Left lung (tissue), 10 donors: ENCODE results near the gene CHD2. TPM values are rescaled to one million over a fixed set of nuclear protein-coding genes. Genes with fewer than 3 reads are reported as not detected.

Source experiments
- ATAC-seq: fragments of 200-7000 bp; cut with Tn5 transposase; one replicate; pipeline ENCODE4 v1.9.1; 2020; ENCODE audit warnings: moderate library complexity
- DNase-seq, 4 donors: peaks; one replicate each; pipeline ENCODE4 v3.0.0-alpha.2; 2013 to 2020
- H3K27ac ChIP-seq, 2 donors: fragments of 200-600 bp; sonication (generic) in 1 of 2; one replicate each; pipeline versions ENCODE4 v1.5.0 to v1.8.0; 2020 to 2021
- H3K27me3 ChIP-seq, 2 donors: fragments of 200-600 bp; sonication (generic) in 1 of 2; one replicate each; pipeline versions ENCODE4 v1.5.0 to v1.8.0; 2020 to 2021
- H3K36me3 ChIP-seq, 2 donors: fragments of 200-600 bp; sonication (generic) in 1 of 2; one replicate each; pipeline versions ENCODE4 v1.5.0 to v1.8.0; 2020 to 2021
- H3K4me1 ChIP-seq, 2 donors: fragments of 200-600 bp; one replicate each; pipeline ENCODE4 v1.8.0; 2021
- H3K4me3 ChIP-seq, 2 donors: fragments of 200-600 bp; sonication (generic) in 1 of 2; one replicate each; pipeline versions ENCODE4 v1.5.0 to v1.8.0; 2020 to 2021; ENCODE audit warnings: mild to moderate bottlenecking in 1 of 2
- H3K9me3 ChIP-seq, 2 donors: fragments of 200-600 bp; sonication (generic) in 1 of 2; one replicate each; pipeline versions ENCODE4 v1.5.0 to v1.8.0; 2020 to 2021
- intact Hi-C, 2 donors: fragments of 100-400 bp; cut with DNase I; formaldehyde crosslinking; loops; one replicate each; pipeline versions ENCODE4 v1.11.2 to v1.14.2; 2022
- polyA plus RNA-seq, 6 donors: library from polyadenylated mRNA; unstranded; fragments of 120-200 nt; gene quantifications; one replicate each; pipeline ENCODE4 v1.2.1, GENCODE V29; 2013; ENCODE audit not compliant: insufficient read length in 6 of 6
- total RNA-seq, 2 donors: library from RNA; stranded (reverse); fragmentation: NEBNext Ultra II Directional; extraction: Animal tissue kit (Norgen Biotek cat#: 25700); gene quantifications; one replicate each; pipeline ENCODE4 v1.2.1, GENCODE V29; 2021
- TF ChIP-seq, protein P1 (sequence below), 2 donors: fragments of 200-600 bp; sonication (generic) in 1 of 2; IDR thresholded peaks; one replicate each; pipeline versions ENCODE4 v1.5.0 to v1.8.0; 2021; ENCODE audit warnings: antibody characterized with exemption in 2 of 2
- donor health status: DM: no; HTN: yes; CAD: no.
- donor health status: DM: no; HTN: no; CAD: no.

The CHD2 gene
- total and polyA plus RNA-seq, 8 donors, result 120 to 152 (median 130) TPM

DNA sequence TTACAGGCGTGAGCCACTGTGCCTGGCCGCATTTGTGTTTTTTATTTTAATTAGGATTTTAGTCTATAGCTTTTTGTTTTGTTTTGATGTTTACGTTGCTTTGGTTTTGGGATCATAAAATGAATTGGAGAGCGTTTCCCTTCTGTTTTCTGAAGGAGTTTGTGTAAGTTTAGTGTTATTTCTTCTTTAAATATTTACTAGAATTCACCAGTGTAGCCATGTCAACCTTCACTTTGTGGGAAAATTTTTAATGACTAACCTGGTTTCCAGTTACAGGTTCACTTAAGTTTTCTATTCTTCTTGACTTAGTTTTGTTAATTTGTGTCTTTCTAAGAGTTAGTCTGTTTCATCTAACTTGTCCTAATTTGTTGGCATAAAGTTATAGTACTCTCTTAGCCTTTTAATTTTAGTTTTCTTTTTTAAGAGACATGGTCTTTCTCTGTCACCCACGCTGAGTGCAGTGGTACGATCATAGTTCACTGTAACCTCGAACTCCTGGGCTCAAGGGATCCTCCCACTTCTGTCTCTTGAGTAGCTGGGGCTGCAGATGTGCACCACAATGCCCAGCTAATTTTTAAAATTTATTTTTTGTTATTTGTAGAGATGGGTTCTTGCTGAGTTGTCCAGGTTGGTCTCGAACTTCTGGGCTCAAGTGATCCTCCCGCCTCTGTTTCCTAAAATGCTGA, 61.0 kb downstream of the CHD2 start:
- no peak overlapping the region for H3K27ac ChIP-seq
- intact Hi-C loops, result no loop called here
- TF ChIP-seq, protein P1, sequence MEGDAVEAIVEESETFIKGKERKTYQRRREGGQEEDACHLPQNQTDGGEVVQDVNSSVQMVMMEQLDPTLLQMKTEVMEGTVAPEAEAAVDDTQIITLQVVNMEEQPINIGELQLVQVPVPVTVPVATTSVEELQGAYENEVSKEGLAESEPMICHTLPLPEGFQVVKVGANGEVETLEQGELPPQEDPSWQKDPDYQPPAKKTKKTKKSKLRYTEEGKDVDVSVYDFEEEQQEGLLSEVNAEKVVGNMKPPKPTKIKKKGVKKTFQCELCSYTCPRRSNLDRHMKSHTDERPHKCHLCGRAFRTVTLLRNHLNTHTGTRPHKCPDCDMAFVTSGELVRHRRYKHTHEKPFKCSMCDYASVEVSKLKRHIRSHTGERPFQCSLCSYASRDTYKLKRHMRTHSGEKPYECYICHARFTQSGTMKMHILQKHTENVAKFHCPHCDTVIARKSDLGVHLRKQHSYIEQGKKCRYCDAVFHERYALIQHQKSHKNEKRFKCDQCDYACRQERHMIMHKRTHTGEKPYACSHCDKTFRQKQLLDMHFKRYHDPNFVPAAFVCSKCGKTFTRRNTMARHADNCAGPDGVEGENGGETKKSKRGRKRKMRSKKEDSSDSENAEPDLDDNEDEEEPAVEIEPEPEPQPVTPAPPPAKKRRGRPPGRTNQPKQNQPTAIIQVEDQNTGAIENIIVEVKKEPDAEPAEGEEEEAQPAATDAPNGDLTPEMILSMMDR (IDR thresholded peaks at IDR 0.05), result no peak
- H3K4me1 ChIP-seq, result peaks cover 0 to 27% of the 10 kb centered on the region in 2 donors
- H3K9me3 ChIP-seq, result no peaks in the 10 kb centered on the region
- H3K27me3 ChIP-seq, result no peaks in the 10 kb centered on the region
- ATAC-seq (no peak), DNase-seq (no peak)
- peaks cover 0 to 90% of the 10 kb centered on the region in 2 donors for H3K36me3 ChIP-seq
- no peak overlapping the region for H3K4me3 ChIP-seq

DNA sequence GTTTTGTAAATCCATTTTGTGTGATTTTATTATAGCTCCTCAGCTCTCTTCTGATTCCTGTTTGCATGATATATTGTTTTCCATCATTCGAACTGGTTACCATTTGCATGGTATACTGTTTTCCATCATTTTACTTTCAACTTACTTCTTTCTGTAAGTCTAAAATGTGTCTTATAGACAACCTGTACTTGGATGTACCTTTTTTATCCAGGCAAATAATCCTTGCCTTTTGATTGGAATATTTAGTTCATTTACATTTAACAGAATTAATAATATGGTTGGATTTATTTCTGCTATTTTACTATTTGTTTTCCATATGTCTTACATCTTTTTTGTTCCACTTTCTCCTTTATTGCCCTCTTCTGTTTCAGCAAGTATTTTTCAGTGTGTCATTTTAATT, 62.8 kb downstream of the CHD2 start:
- DNase-seq (no peak), ATAC-seq (no peak)
- Histone ChIP-seq H3K4me3 (no peak overlapping the region), H3K27me3 (no peaks in the 10 kb centered on the region), H3K9me3 (no peaks in the 10 kb centered on the region), H3K36me3 (peaks cover 3 to 86% of the 10 kb centered on the region in 2 donors), H3K27ac (peak overlapping the region in 1 of 2 donors; percentile 2), H3K4me1 (peaks cover 0 to 21% of the 10 kb centered on the region in 2 donors)
- intact Hi-C loops, result no loop called here
- TF ChIP-seq, protein P1 (IDR thresholded peaks at IDR 0.05), result no peak

DNA sequence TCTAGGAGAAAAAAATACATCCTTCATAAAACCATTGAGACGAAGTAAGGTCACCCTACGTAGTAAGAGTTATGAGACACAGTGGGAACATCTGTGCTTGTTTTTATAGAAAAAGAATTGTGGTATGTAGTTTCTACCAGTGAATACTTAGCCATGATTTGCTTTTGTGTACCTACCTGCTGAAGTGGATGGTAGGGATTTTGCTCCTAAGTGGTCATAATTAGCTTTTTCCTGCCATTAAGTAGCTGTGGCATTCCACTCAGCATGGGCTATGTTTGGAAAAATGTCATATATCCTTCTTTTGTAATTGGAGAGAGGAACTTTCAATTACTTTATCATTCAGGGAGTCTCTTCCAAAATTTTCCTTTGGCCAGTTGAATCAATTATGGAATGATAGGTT, 63.7 kb downstream of the CHD2 start:
- Histone ChIP-seq H3K27me3 (no peaks in the 10 kb centered on the region), H3K27ac (peak overlapping the region; percentile 2 to 31), H3K4me1 (peaks cover 5 to 23% of the 10 kb centered on the region in 2 donors), H3K4me3 (no peak overlapping the region), H3K9me3 (no peaks in the 10 kb centered on the region), H3K36me3 (peaks cover 3 to 88% of the 10 kb centered on the region in 2 donors)
- peak; percentile 66 for ATAC-seq
- TF ChIP-seq, protein P1 (IDR thresholded peaks at IDR 0.05), result no peak
- intact Hi-C loops, result no loop called here
- DNase-seq, result no peak

DNA sequence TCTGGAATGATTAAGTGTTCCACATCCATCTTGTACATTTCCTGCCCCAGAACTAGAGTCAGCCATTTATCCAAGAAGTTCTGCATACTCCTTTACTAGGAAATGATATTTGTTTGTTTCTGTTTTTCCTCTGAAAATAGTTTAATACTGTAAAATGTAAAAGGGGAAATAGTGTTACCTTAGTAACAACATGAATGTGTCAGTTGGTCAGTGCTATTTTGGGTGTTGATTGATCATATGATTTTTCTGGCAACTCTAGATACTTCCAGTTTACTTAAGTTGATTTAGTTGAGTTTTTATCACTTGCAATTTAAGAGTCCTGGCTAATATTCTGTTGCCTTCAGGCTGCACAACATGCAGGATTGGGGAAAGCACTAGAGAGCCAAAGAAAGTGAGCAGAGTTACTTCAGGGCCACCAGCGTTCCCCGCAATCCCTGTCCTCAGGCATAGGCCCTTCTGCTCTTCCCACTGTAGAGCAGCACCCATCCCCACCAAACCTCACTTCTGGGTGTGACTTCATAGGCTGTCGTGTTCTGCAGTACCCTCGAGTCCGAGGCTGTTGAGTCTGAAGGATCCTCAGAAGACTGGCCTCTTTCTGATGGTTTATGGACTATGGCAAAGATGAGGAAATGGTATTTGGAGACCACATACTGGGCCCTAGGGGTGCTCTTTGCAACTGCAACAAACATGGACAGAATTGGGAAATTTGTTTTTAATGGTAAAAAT, 69.0 kb downstream of the CHD2 start:
- H3K27ac ChIP-seq, result peak overlapping the region; percentile 37 to 57
- H3K4me1 ChIP-seq, result peaks cover 5 to 23% of the 10 kb centered on the region in 2 donors
- ATAC-seq (peak; percentile 42), DNase-seq (no peak)
- peaks cover 3 to 88% of the 10 kb centered on the region in 2 donors for H3K36me3 ChIP-seq
- H3K9me3 ChIP-seq, result no peaks in the 10 kb centered on the region
- H3K27me3 ChIP-seq, result no peaks in the 10 kb centered on the region
- TF ChIP-seq, protein P1 (IDR thresholded peaks at IDR 0.05), result no peak
- H3K4me3 ChIP-seq, result no peak overlapping the region
- intact Hi-C loops, result no loop called here

- Histone ChIP-seq H3K9me3 (no peaks in the 10 kb centered on the region), H3K4me3 (no peak overlapping the region), H3K27me3 (no peaks in the 10 kb centered on the region), H3K4me1 (peaks cover 5 to 20% of the 10 kb centered on the region in 2 donors), H3K27ac (no peak overlapping the region), H3K36me3 (peaks cover 3 to 88% of the 10 kb centered on the region in 2 donors)
- intact Hi-C loops, result no loop called here
- no peak for DNase-seq
- ATAC-seq, result no peak
- TF ChIP-seq, protein P1 (IDR thresholded peaks at IDR 0.05), result no peak
Observed at GRCh38 chr15:92970656-92971055, 70.5 kb downstream of the CHD2 start.
